Measurements from ENCODE around the gene FGGY. TPM values are rescaled to one million over a fixed set of nuclear protein-coding genes. Genes with fewer than 3 reads are reported as not detected.

Gene FGGY
- total RNA-seq, 4 donors from 2014 or later: 20.6 to 138 (median 32.8) TPM

GRCh38 chr1:59502009-59502691, 205.3 kb downstream of the FGGY start:
- H3K27ac ChIP-seq: no peak overlapping the region
- DNase-seq: no peak
- no peaks in the 10 kb centered on the region for H3K4me1 ChIP-seq
- no peak for TF ChIP-seq CTCF (IDR thresholded peaks at IDR 0.05)
- no peak for TF ChIP-seq POLR2A (IDR thresholded peaks at IDR 0.05)
- no peaks in the 10 kb centered on the region for H3K36me3 ChIP-seq
- no peak overlapping the region for H3K4me3 ChIP-seq
- intact Hi-C loops (cut with DNase I; ENCODE audit: low total_unique reads): no loop called here
- no peaks in the 10 kb centered on the region for H3K27me3 ChIP-seq
- H3K9me3 ChIP-seq: no peaks in the 10 kb centered on the region

- no peak overlapping the region for H3K27ac ChIP-seq
- H3K4me1 ChIP-seq: no peaks in the 10 kb centered on the region
- intact Hi-C loops (cut with DNase I; ENCODE audit: low total_unique reads): no loop called here
- no peaks in the 10 kb centered on the region for H3K27me3 ChIP-seq
- H3K4me3 ChIP-seq: no peak overlapping the region
- no peaks in the 10 kb centered on the region for H3K36me3 ChIP-seq
- no peaks in the 10 kb centered on the region for H3K9me3 ChIP-seq
- DNase-seq: no peak
- TF ChIP-seq POLR2A (IDR thresholded peaks at IDR 0.05) (no peak), CTCF (IDR thresholded peaks at IDR 0.05) (no peak)
Observed at GRCh38 chr1:59504276-59504675, 207.4 kb downstream of the FGGY start.

- Histone ChIP-seq H3K4me1 (no peaks in the 10 kb centered on the region), H3K9me3 (no peaks in the 10 kb centered on the region), H3K36me3 (no peaks in the 10 kb centered on the region), H3K27ac (peak overlapping the region in 1 of 2 donors; percentile 62), H3K27me3 (no peaks in the 10 kb centered on the region), H3K4me3 (no peak overlapping the region)
- TF ChIP-seq CTCF (IDR thresholded peaks at IDR 0.05): no peak
- no peak for TF ChIP-seq POLR2A (IDR thresholded peaks at IDR 0.05)
- DNase-seq: no peak
- intact Hi-C loops (cut with DNase I; ENCODE audit: low total_unique reads): no loop called here
Observed at GRCh38 chr1:59505596-59506028, 208.7 kb downstream of the FGGY start.

- Histone ChIP-seq H3K4me3 (no peak overlapping the region), H3K27ac (peak overlapping the region; percentile 57 to 62), H3K36me3 (no peaks in the 10 kb centered on the region), H3K9me3 (no peaks in the 10 kb centered on the region), H3K27me3 (no peaks in the 10 kb centered on the region), H3K4me1 (no peaks in the 10 kb centered on the region)
- intact Hi-C loops (cut with DNase I; ENCODE audit: low total_unique reads): no loop called here
- peak in 1 of 2 donors; percentile 63 for DNase-seq
- TF ChIP-seq POLR2A (IDR thresholded peaks at IDR 0.05) (no peak), CTCF (IDR thresholded peaks at IDR 0.05) (no peak)
Observed at GRCh38 chr1:59506952-59507351, 210.1 kb downstream of the FGGY start.

GRCh38 chr1:59509341-59509875, 212.5 kb downstream of the FGGY start:
- TF ChIP-seq POLR2A (IDR thresholded peaks at IDR 0.05) (no peak), CTCF (IDR thresholded peaks at IDR 0.05) (no peak)
- H3K27ac ChIP-seq: peak overlapping the region; percentile 33 to 57

More at GRCh38 chr1:59509341-59509875, 212.5 kb downstream of the FGGY start:
- intact Hi-C loops (cut with DNase I; ENCODE audit: low total_unique reads): no loop called here
- Histone ChIP-seq H3K9me3 (no peaks in the 10 kb centered on the region), H3K27me3 (no peaks in the 10 kb centered on the region), H3K4me3 (no peak overlapping the region), H3K4me1 (no peaks in the 10 kb centered on the region), H3K36me3 (no peaks in the 10 kb centered on the region)
- no peak for DNase-seq

Data from uterus (tissue), 4 donors.